Subcutaneous adipose tissue (tissue), 4 donors: Measurements from ENCODE around the gene SNX10. TPM values are rescaled to one million over a fixed set of nuclear protein-coding genes. Genes with fewer than 3 reads are reported as not detected.

Experiments
- CTCF ChIP-seq: fragments of 450-650 bp; IDR thresholded peaks from one replicate; pipeline ENCODE4 v1.5.1; 2016; ENCODE audit warnings: low read depth, mild to moderate bottlenecking, control low read depth, antibody characterized with exemption, moderate library complexity
- total RNA-seq, 4 donors: library from RNA; depleted of rRNA; stranded (reverse); fragments of >200 nt; gene quantifications; one replicate each; pipeline ENCODE4 v1.1.0, GENCODE V29; 2016

The SNX10 gene
- total RNA-seq, 4 donors from 2014 or later = 23.9 to 150 (median 68.6) TPM

GRCh38 chr7:26328498-26329390, 37.1 kb downstream of the SNX10 start:
- TF ChIP-seq CTCF = no peak

GRCh38 chr7:26329520-26330255, 38.0 kb downstream of the SNX10 start:
- TF ChIP-seq CTCF = no peak

- no peak for TF ChIP-seq CTCF
Observed at GRCh38 chr7:26331113-26331512, 39.5 kb downstream of the SNX10 start.

- no peak for TF ChIP-seq CTCF
Observed at GRCh38 chr7:26331789-26332188, 40.1 kb downstream of the SNX10 start.

GRCh38 chr7:26332698-26333097, 41.0 kb downstream of the SNX10 start:
- TF ChIP-seq CTCF = no peak

GRCh38 chr7:26334166-26334859, 42.7 kb downstream of the SNX10 start:
- no peak for TF ChIP-seq CTCF

- no peak for TF ChIP-seq CTCF
Observed at GRCh38 chr7:26337232-26337865, 45.7 kb downstream of the SNX10 start.
